ENCODE data around the gene DNAJC18.
"Not testable (repeated sequence)": the region's sequence is repeated elsewhere in the genome, so short reads cannot be mapped to it uniquely, and the experiment has no call there.

Gene DNAJC18

GRCh38 chr5:139425497-139425896 is 13.8 kb downstream of the DNAJC18 start:
- no peak for DNase-seq

DNA sequence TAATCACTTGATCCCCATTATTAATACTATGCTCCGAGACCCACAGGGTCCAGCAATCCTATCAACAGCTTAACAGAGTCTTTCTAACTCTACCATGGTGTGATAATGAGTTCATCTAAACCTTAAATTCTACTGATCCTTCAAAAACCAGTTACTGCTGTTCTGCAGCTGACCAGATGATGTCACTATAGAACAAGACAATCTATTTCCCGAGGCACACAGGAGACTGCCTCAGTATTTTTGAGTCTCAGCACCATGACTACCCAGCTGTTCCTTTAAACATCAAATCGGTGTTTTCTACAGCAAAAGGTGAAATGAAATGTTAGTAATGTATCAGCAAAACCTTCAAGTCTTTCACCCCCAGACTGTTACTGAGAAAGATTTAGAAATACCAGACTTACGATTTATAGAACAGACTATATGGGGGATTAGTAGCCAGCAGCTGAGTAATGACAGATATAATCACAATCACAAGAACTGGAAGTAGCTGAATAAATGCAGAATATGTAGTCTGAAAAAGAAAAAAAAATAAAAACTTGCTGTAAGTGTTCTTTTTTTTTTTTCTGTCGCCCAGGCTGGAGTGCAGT is 16.9 kb downstream of the DNAJC18 start:
- peak; percentile 59 for DNase-seq

DNA sequence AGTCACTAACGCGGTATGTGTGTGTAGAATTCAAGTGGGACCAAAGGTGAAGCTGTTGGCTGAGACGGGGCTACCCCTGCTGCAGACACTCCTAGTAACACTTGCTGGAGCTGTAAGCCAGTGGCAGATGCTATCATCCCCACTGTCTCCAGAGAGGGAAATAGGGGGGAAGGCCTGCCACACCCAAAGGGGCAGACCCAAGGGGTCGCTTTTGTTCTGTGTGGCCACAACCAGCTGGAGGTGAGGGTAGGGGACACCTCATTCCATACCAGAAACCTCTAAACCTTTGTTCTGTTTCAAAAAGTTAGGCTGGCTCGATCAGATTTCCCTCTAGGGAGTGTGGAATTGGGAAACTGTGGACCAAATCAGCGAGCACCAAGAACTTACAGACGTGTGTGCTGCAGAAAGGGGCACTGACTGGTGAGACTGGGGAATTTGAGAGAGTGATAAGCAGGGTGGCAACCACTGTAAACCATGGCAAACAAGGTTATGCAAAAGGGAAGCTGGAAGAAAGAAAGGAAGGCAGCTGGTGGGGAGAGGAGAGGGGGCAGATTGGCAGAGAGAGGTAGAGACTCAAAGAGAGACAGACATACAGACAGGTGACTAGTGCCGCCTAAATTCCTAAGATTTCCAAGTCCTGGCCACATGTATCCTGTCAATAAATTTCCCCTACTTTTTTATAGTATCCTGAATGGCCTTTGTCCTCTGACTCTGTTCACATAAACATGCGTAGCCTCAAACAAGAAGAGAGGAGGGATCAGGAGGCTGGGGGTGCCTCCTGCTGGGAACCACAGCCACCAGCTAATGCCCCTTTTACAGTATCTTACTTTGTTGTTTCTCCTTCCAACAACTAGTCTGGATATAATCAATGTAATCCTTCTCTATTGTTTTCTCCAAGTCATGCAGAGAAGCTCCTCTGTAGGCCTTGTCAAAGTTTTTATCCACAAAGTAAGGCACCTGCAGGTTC is 19.8 kb downstream of the DNAJC18 start:
- DNase-seq, result no peak

DNA sequence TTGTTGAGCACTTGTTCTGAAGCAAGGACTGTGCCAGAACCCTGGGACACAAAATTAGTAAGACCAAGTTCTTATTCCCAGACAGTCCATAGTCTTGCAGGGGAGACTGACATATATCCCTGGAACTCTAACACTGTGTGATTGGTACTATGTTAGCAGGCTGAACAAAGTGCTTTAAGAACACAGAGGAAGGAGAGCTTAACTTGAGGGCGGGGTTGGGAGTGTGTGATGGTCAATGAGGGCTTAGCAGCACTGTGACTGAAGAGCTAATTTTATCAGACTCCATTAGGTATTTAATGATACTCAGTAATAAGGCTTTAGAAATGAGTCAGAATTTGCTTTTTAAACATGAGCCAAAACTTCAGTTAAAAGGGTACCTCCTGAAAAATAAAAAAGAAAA is 20.5 kb downstream of the DNAJC18 start:
- no peak for DNase-seq

- no peak for DNase-seq
Measured at GRCh38 chr5:139417214-139417613, 22.1 kb downstream of the DNAJC18 start.

DNA sequence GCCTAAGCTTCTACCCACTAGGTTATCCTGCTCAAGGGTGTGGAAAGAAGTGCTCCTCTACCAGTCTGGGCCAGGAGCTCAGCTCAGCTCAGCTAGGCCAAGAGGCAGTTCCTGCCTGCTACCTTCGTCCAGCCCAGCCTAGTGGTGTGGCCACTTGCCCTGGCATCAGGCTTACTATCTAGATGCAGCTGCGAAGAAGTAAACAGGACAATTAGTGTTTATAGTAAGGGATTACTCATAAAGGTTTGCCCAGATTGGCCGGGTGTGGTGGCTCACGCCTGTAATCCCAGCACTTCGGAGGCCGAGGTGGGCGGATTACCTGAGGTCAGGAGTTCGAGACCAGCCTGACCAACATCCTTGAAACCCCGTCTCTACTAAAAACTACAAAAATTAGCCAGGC is 22.7 kb downstream of the DNAJC18 start:
- no peak for DNase-seq

DNA sequence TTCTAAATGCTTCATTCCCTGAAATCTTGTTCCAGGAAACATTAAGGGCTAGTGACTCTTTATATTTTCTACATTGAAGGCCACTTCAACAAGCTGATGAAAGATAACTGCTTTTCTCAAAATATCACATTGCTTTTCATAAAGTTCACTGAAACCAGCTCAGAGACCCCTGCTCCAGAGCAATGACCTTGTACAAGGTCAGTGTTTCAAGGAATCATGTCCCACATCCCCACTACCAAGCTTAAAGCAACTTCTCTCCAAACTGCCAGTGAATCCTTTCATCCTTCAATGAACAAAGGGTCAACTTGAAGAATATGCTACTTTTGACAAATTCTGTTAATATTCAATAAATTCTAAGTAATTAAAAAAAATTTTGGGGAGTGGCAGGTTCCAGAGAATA is 23.5 kb downstream of the DNAJC18 start:
- DNase-seq, result no peak

- DNase-seq, result peak; percentile 60
Measured at GRCh38 chr5:139415221-139415861, 24.0 kb downstream of the DNAJC18 start.

GRCh38 chr5:139414581-139415130 is 24.7 kb downstream of the DNAJC18 start:
- peak; percentile 40 for DNase-seq

DNA sequence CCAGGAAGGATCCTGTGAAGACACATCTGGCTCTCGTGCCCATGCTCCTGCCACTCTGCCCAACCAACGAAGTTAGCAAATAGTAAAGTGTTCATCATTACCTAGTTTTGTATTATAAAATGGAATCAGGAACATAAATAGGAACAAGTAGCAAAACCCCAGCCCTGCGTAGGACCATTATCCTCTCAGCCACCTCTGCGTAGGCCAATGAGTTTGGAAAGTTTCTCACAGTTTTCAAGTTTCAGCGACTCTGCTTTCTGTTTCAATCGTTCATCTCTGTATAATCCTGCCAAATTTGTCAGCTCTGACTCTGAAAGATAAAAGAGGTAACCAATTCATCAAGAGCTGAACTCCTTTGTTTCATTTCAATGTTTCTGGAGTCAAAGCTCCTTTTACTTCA is 25.4 kb downstream of the DNAJC18 start:
- no peak for DNase-seq

DNA sequence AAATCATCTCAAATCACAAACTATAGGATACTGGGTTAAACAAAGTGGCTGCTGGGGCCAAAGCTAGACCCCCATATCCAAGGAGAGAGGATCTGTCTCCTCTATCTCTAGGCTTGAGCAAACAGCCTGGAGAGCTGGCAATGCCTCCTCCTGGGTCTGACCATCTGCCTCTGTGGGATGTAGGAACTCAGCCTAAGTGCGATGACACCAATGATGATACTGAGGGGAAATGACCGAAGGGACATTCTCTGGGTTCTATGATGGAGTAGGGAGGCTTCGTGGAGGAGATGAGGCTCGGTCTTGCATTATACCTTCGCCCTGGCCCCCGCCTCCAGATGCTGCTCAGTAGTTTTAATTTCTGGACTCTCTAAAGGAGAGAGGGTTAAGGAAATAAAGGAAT is 26.2 kb downstream of the DNAJC18 start:
- no peak for DNase-seq

- DNase-seq, result peak; percentile 18
Measured at GRCh38 chr5:139410993-139411828, 28.1 kb downstream of the DNAJC18 start.

GRCh38 chr5:139410121-139410992 is 29.0 kb downstream of the DNAJC18 start:
- DNase-seq, result no peak

GRCh38 chr5:139409116-139409515 is 30.2 kb downstream of the DNAJC18 start:
- not testable (repeated sequence) for DNase-seq

GRCh38 chr5:139408191-139408590 is 31.1 kb downstream of the DNAJC18 start:
- no peak for DNase-seq

DNA sequence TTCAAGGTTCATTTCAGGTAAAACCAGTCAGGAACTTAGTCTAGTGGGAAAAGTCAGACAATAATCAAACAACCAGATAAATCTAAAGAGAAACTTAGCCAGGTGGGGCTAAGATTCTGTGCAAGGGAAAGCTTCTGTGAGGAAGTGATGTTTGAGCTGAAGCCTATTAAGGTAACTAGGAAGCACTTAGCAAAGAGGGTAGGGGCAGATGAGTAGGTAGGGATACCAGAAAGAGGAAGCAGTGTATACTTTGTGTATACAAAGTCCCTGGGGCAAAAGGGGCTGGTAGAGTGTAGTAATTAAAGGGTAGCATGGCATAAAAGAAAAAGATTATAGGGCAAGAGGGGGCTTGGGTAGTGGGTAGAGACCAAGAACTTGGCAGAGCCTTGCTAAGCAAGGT is 31.8 kb downstream of the DNAJC18 start:
- DNase-seq, result no peak

DNA sequence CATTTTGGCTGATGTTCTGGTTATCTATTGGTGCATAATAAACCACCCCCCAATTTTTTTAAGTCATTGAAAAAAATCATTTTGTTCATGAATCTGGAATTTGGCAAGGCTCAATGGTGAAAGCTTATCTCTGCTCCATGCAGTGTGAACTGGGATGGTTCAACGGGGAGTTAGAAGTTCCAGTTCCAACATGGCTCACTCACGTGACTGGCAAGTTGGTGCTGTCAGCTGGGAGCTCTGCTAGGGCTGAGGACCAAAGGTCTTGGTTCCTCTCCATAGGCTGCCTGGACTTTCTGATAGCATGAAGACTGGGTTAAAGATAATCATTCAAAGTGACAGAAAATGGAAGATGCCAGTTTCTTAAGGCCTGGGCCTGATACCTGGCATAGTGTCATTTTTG is 32.4 kb downstream of the DNAJC18 start:
- DNase-seq, result no peak

- DNase-seq, result no peak
Measured at GRCh38 chr5:139404484-139404840, 34.9 kb downstream of the DNAJC18 start.

- DNase-seq, result peak; percentile 88
Measured at GRCh38 chr5:139403787-139404483, 35.4 kb downstream of the DNAJC18 start, which contains the start of gene SPATA24. Gene SPATA24, minus strand, starts transcription at chr5:139404089. Its CDS starts 29 bp downstream, at chr5:139404060.

GRCh38 chr5:139403418-139403786 is 35.9 kb downstream of the DNAJC18 start:
- no peak for DNase-seq
